Keratinocyte (primary cell): Measurements from ENCODE around the gene FNIP2. TPM values are rescaled to one million over a fixed set of nuclear protein-coding genes. Genes with fewer than 3 reads are reported as not detected.
A peak's percentile ranks its signal among the peaks of the same experiment; 100 is the strongest.

Experiments used
- DNase-seq: peaks from one replicate; pipeline ENCODE4 v3.0.0-alpha.2; 2011; ENCODE audit warnings: low read depth, missing footprints, low spot score
- FAIRE-seq: peaks from 2 replicates; lab custom pipeline; 2011; peaks lifted over from hg19 to GRCh38; lab: Jason Lieb, UNC
- H2AFZ ChIP-seq: 2 replicates; pipeline ENCODE4 v1.6.0; 2012; ENCODE audit warnings: low read length, control low read depth, inconsistent platforms; ENCODE audit not compliant: control insufficient read depth
- H3K27ac ChIP-seq: 2 replicates; pipeline ENCODE4 v1.5.1; 2011; ENCODE audit warnings: low read length; ENCODE audit not compliant: control insufficient read depth, insufficient read depth
- H3K27me3 ChIP-seq: 3 replicates; pipeline ENCODE4 v1.6.0; 2011; ENCODE audit warnings: low read length; ENCODE audit not compliant: control insufficient read depth, insufficient read depth; ENCODE audit errors: extremely low read depth
- H3K36me3 ChIP-seq, 2 experiments: 2 replicates in 1 of 2; 3 replicates in 1 of 2; pipeline ENCODE4 v1.5.1; 2011; ENCODE audit warnings: low read length in 2 of 2, mild to moderate bottlenecking in 1 of 2; ENCODE audit not compliant: control insufficient read depth in 2 of 2, insufficient read depth in 2 of 2; ENCODE audit errors: extremely low read depth in 1 of 2
- H3K4me1 ChIP-seq: 3 replicates; pipeline ENCODE4 v1.5.1; 2011; ENCODE audit warnings: low read length; ENCODE audit not compliant: control insufficient read depth, insufficient read depth; ENCODE audit errors: extremely low read depth
- H3K4me2 ChIP-seq: 3 replicates; pipeline ENCODE4 v1.6.0; 2011; ENCODE audit warnings: low read depth, low read length; ENCODE audit not compliant: control insufficient read depth, insufficient read depth; ENCODE audit errors: extremely low read depth
- H3K4me3 ChIP-seq, 3 experiments: fragments of 200-600 bp in 1 of 3; sonication (generic) in 1 of 3; 2 replicates in 2 of 3; 3 replicates in 1 of 3; pipeline ENCODE4 v1.5.1; 2011 to 2016; ENCODE audit warnings: low read length in 3 of 3, mild to moderate bottlenecking in 3 of 3, control low read depth in 2 of 3, inconsistent platforms in 1 of 3, low read depth in 1 of 3, mixed read lengths in 1 of 3, mixed run types in 1 of 3, moderate library complexity in 1 of 3; ENCODE audit not compliant: control insufficient read depth in 2 of 3, insufficient read depth in 2 of 3; ENCODE audit errors: extremely low read depth in 1 of 3
- H3K79me2 ChIP-seq: 2 replicates; pipeline ENCODE4 v1.6.0; 2012; ENCODE audit warnings: low read length; ENCODE audit not compliant: control insufficient read depth, insufficient read depth
- H3K9ac ChIP-seq: 3 replicates; pipeline ENCODE4 v1.6.0; 2011; ENCODE audit warnings: low read length; ENCODE audit not compliant: control insufficient read depth, insufficient read depth; ENCODE audit errors: extremely low read depth
- H3K9me1 ChIP-seq: 3 replicates; pipeline ENCODE4 v1.6.0; 2011; ENCODE audit warnings: low read length; ENCODE audit not compliant: control insufficient read depth, insufficient read depth; ENCODE audit errors: extremely low read depth
- H3K9me3 ChIP-seq: 2 replicates; pipeline ENCODE4 v1.5.1; 2012; ENCODE audit warnings: low read depth, low read length; ENCODE audit not compliant: control insufficient read depth
- H4K20me1 ChIP-seq: 3 replicates; pipeline ENCODE4 v1.6.0; 2011; ENCODE audit warnings: low read length; ENCODE audit not compliant: control insufficient read depth, insufficient read depth; ENCODE audit errors: extremely low read depth
- EZH2 ChIP-seq: IDR thresholded peaks from one replicate; pipeline ENCODE4 v1.6.1; 2012; ENCODE audit warnings: inconsistent platforms, mild to moderate bottlenecking, low read length, moderate library complexity
- dilution Hi-C: fragments of 300-500 bp; cut with MboI; formaldehyde crosslinking; loops from one replicate; pipeline ENCODE4 v1.7.0; 2020; ENCODE audit warnings: low sequenced_read_pairs; ENCODE audit not compliant: extremely low pct_ligation_motif_present
- polyA plus RNA-seq, 5 experiments: library from polyadenylated mRNA; depleted of rRNA in 3 of 5; stranded (reverse) in 3 of 5; stranded (forward) in 1 of 5; unstranded in 1 of 5; fragments of >200 nt; gene quantifications; 1 replicate in 1 of 5; 2 replicates in 3 of 5; 3 replicates in 1 of 5; pipeline versions ENCODE4 v1.2.1 to v1.2.3, GENCODE V29; 2011 to 2012; ENCODE audit warnings: missing spikeins in 2 of 5, low read depth in 1 of 5, low replicate concordance in 1 of 5
- TF ChIP-seq, protein P1 (sequence below), 3 experiments: IDR thresholded peaks in 1 of 3; conservative IDR thresholded peaks in 1 of 3; optimal IDR thresholded peaks in 1 of 3; 2 replicates in 2 of 3; 3 replicates in 1 of 3; pipeline versions ENCODE3 to v1.5.1; 2011; ENCODE audit warnings: low read length in 3 of 3, mild to moderate bottlenecking in 3 of 3, moderate library complexity in 2 of 3, control low read depth in 1 of 3, inconsistent platforms in 1 of 3; ENCODE audit not compliant: insufficient read depth in 2 of 3; ENCODE audit errors: extremely low read depth in 1 of 3

The FNIP2 gene
- polyA plus RNA-seq, 1 donor (not counting 4 experiments of a cell fraction or from before 2014, with no cell fraction given): 6.2 TPM

DNA sequence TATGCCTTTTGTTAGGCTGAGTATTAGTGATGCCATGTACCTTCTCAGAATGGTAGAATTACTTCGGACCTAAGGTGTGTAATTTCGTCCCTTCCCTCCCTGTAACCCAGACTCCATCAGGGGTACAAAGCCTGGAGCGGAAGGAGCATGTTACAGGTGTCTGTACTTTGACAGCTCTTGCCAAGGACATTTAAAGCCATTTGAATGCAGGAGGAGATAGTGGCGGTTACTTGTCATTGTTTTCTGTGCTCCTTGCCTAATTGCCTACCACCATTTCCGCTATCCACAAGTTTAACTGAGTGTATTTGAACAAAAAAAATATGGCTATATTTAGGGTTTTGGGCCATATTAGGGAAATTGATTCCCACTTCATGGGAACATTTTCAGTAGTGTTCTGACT lies 1.8 kb downstream of the FNIP2 start:
- peaks cover 17% of the 10 kb centered on the region for H3K4me1 ChIP-seq
- no peak overlapping the region for H3K9ac ChIP-seq
- DNase-seq (no peak), FAIRE-seq (no peak)
- H4K20me1 ChIP-seq: no peaks in the 10 kb centered on the region
- H3K4me2 ChIP-seq: no peak overlapping the region
- dilution Hi-C loops: no loop called here
- H3K9me3 ChIP-seq: no peaks in the 10 kb centered on the region
- no peaks in the 10 kb centered on the region for H3K36me3 ChIP-seq
- no peak overlapping the region for H3K4me3 ChIP-seq
- H3K27me3 ChIP-seq: no peaks in the 10 kb centered on the region
- H3K27ac ChIP-seq: no peak overlapping the region
- no peak for TF ChIP-seq EZH2
- TF ChIP-seq, protein P1, sequence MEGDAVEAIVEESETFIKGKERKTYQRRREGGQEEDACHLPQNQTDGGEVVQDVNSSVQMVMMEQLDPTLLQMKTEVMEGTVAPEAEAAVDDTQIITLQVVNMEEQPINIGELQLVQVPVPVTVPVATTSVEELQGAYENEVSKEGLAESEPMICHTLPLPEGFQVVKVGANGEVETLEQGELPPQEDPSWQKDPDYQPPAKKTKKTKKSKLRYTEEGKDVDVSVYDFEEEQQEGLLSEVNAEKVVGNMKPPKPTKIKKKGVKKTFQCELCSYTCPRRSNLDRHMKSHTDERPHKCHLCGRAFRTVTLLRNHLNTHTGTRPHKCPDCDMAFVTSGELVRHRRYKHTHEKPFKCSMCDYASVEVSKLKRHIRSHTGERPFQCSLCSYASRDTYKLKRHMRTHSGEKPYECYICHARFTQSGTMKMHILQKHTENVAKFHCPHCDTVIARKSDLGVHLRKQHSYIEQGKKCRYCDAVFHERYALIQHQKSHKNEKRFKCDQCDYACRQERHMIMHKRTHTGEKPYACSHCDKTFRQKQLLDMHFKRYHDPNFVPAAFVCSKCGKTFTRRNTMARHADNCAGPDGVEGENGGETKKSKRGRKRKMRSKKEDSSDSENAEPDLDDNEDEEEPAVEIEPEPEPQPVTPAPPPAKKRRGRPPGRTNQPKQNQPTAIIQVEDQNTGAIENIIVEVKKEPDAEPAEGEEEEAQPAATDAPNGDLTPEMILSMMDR (optimal IDR thresholded peaks at IDR 0.05 in 1 of 3, IDR thresholded peaks at IDR 0.05 in 1 of 3, conservative IDR thresholded peaks at IDR 0.05 in 1 of 3; ENCODE audit: extremely low read depth in 1 of 3, insufficient read depth in 2 of 3, low read length in 3 of 3): no peak
- H2AFZ ChIP-seq: no peak overlapping the region
- H3K9me1 ChIP-seq: no peaks in the 10 kb centered on the region
- H3K79me2 ChIP-seq: peaks cover 19% of the 10 kb centered on the region

GRCh38 chr4:158771776-158772175 lies 3.0 kb downstream of the FNIP2 start:
- no peak overlapping the region for H3K27ac ChIP-seq
- H3K36me3 ChIP-seq: no peaks in the 10 kb centered on the region
- H3K79me2 ChIP-seq: peaks cover 25% of the 10 kb centered on the region
- FAIRE-seq (peak; percentile 5), DNase-seq (no peak)
- peaks cover 17% of the 10 kb centered on the region for H3K4me1 ChIP-seq
- H3K9ac ChIP-seq: no peak overlapping the region
- dilution Hi-C loops: no loop called here
- no peaks in the 10 kb centered on the region for H4K20me1 ChIP-seq
- no peak overlapping the region for H3K4me3 ChIP-seq
- H3K27me3 ChIP-seq: no peaks in the 10 kb centered on the region
- no peak overlapping the region for H2AFZ ChIP-seq
- H3K9me1 ChIP-seq: no peaks in the 10 kb centered on the region
- no peak overlapping the region for H3K4me2 ChIP-seq
- TF ChIP-seq, protein P1 (optimal IDR thresholded peaks at IDR 0.05 in 1 of 3, IDR thresholded peaks at IDR 0.05 in 1 of 3, conservative IDR thresholded peaks at IDR 0.05 in 1 of 3; ENCODE audit: extremely low read depth in 1 of 3, insufficient read depth in 2 of 3, low read length in 3 of 3): no peak
- no peak for TF ChIP-seq EZH2
- H3K9me3 ChIP-seq: no peaks in the 10 kb centered on the region
